Ecto neural progenitor cell (in vitro differentiated cells): ENCODE data around the gene SPATA31D3.
"Not testable (repeated sequence)": the region's sequence is repeated elsewhere in the genome, so short reads cannot be mapped to it uniquely, and the experiment has no call there.

Source experiments
- DNase-seq: peaks from one replicate; pipeline ENCODE4 v3.0.0-alpha.2; 2018; ENCODE audit warnings: low spot score

The SPATA31D3 gene

GRCh38 chr9:81943393-81943792, at the start of gene SPATA31D3:
Gene SPATA31D3 (plus strand): TSS chr9:81943500. CDS start chr9:81943586, 86 bp downstream.
- not testable (repeated sequence) for DNase-seq

DNA sequence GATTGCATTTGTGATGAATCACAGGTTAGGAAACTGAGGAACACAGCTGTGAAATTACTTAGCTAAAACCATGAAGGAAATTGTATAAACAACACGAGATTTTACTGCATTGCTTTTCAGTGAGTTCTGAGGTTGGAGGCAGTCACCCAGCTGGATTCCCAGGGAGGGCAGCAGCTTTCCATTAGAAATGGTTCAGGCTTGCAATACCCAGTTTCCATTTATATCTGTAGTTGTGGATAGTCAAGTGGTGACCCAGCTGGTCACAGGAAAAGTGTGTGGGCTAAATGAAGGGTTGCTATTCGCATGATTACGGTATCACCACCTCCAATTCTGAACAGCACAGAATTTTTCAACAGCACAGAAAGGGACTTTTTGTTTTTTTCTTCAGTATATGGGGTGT, 49.4 kb upstream of the SPATA31D3 start:
- no peak for DNase-seq

GRCh38 chr9:81894891-81895290, 48.4 kb upstream of the SPATA31D3 start:
- DNase-seq: no peak

- no peak for DNase-seq
Measured at GRCh38 chr9:81896070-81896469, 47.2 kb upstream of the SPATA31D3 start.

GRCh38 chr9:81898851-81899250, 44.4 kb upstream of the SPATA31D3 start:
- DNase-seq: no peak

DNA sequence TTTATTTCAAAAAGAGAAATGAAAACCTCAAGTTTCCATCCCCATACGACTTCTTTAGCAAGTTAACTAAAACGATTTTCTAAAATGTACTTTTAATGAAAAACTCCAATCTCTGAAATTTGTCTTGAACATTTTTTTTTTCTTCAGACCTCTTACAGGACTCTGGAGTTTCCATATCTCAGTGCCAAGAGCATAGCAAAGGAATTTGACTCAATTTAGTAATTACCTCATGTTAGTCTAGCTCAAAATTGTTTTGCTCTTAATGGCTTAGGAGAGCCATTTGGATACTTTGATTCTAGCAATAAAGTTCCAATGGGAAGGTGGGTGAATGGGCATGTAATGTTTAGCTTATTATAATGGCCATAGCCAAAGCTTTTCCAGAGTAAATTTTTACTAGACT, 41.1 kb upstream of the SPATA31D3 start:
- DNase-seq: no peak

- DNase-seq: no peak
Measured at GRCh38 chr9:81902626-81903025, 40.7 kb upstream of the SPATA31D3 start.

DNA sequence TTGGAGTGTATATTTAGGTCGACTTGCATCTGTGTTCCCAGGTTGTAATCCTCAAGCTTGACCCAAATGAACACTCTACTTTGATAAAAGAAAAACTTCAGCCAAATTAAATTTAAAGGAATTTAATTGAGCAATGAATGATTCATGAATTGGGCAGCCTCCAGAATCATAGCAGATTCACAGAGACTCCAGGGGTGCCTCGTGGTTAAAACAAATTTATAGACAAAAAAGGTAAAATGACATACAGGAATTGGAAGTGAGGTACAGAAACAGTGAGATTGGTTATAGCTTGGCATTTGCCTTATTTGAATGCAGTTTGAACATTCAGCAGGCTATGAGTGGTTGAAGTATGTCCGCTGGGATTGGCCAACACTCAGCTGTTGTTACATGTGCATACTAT, 36.6 kb upstream of the SPATA31D3 start:
- no peak for DNase-seq

DNA sequence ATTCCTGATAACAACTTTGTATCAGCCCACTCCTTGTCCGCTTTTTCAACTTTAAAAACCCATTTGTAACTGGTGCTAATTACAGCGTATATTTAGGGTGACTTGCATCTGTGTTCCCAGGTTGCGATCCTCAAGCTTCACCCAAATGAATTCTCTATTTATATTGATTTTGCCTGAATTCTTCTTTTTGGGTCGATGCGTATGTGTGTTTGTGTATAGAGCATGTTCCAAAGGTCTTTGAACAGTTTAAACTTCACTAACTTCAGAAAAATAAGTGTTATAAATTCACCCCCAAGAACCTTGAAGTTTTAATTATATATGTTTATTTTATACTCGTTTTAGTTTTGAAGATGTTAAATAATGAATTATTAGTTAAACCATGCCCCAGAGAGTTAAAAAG, 31.2 kb upstream of the SPATA31D3 start:
- DNase-seq: no peak

DNA sequence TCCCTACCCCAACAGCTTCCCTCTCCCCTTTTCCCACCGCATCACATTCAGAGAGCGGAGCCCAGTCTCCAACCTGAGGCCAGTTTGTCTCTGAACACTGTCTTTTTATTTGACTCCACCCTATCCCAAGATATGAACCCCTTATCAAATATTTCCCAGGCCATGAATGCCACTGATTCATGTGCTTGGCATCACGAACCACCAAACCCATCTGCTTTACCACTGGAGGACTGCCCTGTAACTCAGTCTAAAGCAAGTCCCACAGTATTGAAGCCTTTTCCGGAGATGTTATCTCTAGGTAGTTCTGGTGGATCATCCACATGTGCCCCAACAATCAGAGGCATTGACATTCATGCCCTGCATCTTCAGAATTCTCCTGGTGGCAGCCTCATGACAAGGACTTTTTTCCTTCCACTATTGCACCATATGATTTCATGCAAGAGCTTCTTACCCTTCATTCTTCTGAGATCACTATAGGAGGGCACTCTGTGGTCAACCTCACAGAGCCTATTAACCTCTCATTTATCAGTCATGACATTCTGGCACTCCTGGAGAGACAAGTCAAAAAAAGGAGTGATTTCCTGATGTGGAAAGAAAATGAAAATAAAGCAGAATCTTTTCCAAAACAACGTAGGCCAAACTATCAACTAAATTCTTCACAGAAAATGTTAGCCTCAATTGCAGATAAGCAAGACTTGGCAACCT, 27.3 kb upstream of the SPATA31D3 start:
- no peak for DNase-seq

DNA sequence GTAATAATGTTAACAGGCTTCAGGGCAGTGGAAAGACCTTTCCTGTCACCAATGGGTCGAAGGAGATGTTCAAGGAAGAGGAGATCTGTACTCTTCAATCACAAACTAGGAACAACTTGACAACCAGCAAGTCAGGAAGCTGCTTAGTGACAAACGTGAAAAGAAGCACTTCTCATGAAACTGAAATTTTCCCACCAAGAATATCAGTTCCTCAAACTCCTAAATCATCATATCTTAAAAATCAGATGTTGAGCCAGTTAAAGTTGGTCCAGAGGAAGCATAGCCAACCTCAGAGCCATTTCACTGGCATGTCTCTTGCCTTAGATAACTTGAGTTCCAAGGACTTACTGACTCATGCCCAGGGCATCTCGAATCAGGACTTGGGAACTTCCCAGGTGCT, 24.8 kb upstream of the SPATA31D3 start:
- DNase-seq: not testable (repeated sequence)

DNA sequence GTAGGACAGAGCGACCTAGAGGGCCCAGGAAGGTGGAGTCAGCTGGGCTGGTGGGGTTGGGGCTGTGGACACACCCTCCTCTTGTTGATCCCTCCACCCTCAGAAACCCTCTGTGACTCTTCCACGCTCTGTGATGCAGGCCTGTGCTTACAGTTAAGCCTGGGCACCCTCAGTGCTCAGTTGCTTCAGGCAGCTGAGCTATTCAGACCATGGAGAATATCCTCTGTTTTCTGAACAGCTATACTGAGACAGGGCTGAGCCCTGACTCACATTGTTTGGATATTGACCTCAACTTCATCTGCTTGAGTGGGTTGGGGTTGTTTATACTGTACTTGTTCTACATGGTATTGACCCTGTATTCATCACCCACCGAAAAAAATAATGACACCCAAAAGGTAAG, 15.0 kb upstream of the SPATA31D3 start, which contains the start of gene SPATA31D4:
TSS of gene SPATA31D4 (plus strand) at position 124 of the 400 bp plus-strand sequence. CDS start at position 210, 86 bp downstream.
- not testable (repeated sequence) for DNase-seq

GRCh38 chr9:81930147-81930546, 13.2 kb upstream of the SPATA31D3 start:
- DNase-seq: not testable (repeated sequence)

DNA sequence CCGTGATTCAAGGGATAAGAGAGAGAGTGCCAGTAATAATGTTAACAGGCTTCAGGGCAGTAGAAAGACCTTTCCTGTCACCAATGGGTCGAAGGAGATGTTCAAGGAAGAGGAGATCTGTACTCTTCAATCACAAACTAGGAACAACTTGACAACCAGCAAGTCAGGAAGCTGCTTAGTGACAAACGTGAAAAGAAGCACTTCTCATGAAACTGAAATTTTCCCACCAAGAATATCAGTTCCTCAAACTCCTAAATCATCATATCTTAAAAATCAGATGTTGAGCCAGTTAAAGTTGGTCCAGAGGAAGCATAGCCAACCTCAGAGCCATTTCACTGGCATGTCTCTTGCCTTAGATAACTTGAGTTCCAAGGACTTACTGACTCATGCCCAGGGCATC, 9.8 kb upstream of the SPATA31D3 start:
- DNase-seq: not testable (repeated sequence)

- DNase-seq: not testable (repeated sequence)
Measured at GRCh38 chr9:81948650-81949049, 5.3 kb downstream of the SPATA31D3 start.

DNA sequence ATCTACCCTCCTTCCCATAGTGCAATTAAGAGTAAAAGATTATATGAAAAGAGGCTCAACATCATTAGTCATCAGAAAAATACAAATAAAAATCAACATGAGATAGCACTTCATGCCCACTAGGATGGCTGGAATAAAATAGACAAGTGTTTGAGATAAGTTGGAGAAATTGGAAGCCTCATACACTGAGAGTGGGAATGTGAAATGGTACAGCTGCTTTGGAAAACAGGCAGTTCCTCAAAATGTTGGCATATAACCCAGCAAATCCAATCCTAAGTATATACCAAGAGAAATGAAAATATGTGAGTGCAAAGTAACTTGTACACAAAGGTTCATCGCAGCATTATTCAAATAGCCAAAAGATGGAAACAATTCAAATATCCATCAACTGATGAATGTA, 9.8 kb downstream of the SPATA31D3 start:
- DNase-seq: no peak

DNA sequence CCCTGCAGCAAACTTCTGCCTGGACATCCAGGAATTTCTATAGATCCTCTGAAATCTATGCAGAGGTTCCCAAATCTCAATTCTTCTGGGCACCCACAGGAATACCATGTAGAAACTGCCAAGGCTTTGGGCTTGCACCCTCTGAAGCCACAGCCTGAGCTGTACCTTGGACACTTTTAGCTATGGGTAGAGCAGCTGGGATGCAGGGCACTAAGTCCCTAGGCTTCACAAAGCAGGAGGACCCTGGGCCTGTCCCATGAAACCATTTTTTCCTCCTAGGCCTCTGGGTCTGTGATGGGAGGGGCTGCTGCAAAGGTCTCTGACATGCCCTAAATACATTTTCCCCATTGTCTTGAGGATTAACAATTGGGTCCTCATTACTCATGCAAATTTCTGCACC, 12.3 kb downstream of the SPATA31D3 start:
- no peak for DNase-seq

- DNase-seq: no peak
Measured at GRCh38 chr9:81964218-81965171, 21.2 kb downstream of the SPATA31D3 start.

DNA sequence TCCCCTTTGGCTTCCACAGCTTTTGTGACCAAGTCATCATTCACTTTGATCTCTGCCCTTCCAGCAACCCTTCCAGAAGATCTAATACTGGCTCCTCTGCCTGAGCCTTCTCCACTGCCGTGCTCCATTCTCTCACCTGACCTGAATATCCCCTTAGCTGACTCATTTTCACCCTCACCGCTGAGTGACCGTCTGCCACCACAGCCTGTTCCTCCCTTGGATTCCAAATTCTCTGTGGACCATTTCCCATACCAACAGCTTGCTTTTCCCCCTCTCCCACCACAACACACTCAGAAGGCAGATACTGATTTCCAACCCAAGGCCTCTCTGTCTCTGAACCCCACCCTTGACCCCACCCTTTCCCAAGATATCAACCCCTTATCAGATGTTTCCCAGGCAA, 24.7 kb downstream of the SPATA31D3 start:
- no peak for DNase-seq

- no peak for DNase-seq
Measured at GRCh38 chr9:81969971-81970370, 26.7 kb downstream of the SPATA31D3 start.

DNA sequence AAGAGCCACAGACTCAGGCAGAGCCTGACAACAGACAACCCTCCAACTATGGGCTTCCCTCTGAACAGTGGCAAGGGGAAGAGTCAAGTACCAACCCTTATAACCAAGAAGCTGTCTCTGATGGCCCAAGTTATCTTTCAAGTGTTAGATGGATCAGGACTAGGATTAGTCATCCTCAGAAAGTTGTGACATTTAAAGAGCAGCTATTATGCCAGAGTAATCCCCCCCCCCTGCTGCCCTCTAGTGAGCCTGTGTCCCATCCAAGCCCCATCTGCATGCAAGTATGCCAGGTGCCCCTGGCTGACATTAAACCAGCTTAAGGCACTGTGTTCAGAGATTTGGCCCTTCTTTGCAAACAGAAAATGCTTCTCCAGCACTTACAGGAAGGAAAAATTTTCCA, 28.4 kb downstream of the SPATA31D3 start:
- DNase-seq: no peak

DNA sequence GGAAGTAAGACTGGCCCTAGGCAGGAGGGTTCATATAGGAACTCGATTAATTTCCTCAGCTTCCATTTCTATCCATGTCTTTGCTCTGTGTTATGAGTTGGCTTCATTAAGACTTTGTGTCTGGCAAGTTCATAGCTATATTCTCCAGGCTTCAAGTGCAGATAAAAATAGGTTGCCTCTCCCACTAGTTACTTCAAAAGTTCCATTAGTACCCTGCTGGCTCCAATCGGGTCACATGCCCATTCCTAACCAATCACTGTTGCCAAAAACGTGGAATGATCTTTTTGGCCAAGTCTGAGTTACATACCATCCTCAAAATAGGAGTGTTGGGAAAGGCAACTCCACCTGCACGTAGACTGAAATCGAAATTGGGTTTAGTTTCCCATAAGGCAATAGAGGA, 31.5 kb downstream of the SPATA31D3 start:
- no peak for DNase-seq

GRCh38 chr9:81976351-81976750, 33.1 kb downstream of the SPATA31D3 start:
- DNase-seq: no peak
